Measurements from ENCODE around the gene S100PBP.
A peak's percentile ranks its signal among the peaks of the same experiment; 100 is the strongest.

Gene S100PBP

GRCh38 chr1:32884726-32885125 is 67.3 kb downstream of the S100PBP start:
- Histone ChIP-seq H3K4me3 (ENCODE audit: low read depth, low read length) (no peak overlapping the region), H3K36me3 (ENCODE audit: control insufficient read depth, insufficient read depth, low read length) (no peaks in the 10 kb centered on the region), H3K27me3 (ENCODE audit: control insufficient read depth, insufficient read depth, low read length) (peaks cover 60% of the 10 kb centered on the region), H3K9ac (ENCODE audit: low read length) (no peak overlapping the region), H3K27ac (ENCODE audit: low read depth, low read length) (no peak overlapping the region), H3K9me3 (ENCODE audit: control insufficient read depth, insufficient read depth, low read depth, low read length) (no peaks in the 10 kb centered on the region), H3K4me1 (ENCODE audit: control insufficient read depth, insufficient read depth, low read length) (no peaks in the 10 kb centered on the region)

DNA sequence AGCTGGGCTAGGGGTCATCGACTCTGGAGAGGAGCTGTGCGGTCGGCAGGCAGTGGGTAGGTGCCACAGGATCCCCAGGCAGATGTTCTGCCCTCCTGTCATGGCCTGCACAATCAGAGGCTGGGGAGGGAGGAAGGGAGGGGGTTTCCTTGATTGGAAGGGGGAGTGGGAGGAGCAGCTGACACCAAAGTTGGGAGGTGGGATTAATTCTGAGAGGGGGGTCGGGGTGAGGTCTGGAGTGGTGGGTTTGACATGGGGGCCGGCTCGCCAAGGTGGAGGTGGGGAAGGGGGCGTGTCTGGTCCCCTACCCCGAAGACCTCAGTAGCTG is 68.2 kb downstream of the S100PBP start:
- Histone ChIP-seq H3K9ac (ENCODE audit: low read length) (no peak overlapping the region), H3K9me3 (ENCODE audit: control insufficient read depth, insufficient read depth, low read depth, low read length) (no peaks in the 10 kb centered on the region), H3K4me3 (ENCODE audit: low read depth, low read length) (peak overlapping the region; percentile 57), H3K27me3 (ENCODE audit: control insufficient read depth, insufficient read depth, low read length) (peaks cover 69% of the 10 kb centered on the region), H3K4me1 (ENCODE audit: control insufficient read depth, insufficient read depth, low read length) (no peaks in the 10 kb centered on the region), H3K27ac (ENCODE audit: low read depth, low read length) (no peak overlapping the region), H3K36me3 (ENCODE audit: control insufficient read depth, insufficient read depth, low read length) (no peaks in the 10 kb centered on the region)

DNA sequence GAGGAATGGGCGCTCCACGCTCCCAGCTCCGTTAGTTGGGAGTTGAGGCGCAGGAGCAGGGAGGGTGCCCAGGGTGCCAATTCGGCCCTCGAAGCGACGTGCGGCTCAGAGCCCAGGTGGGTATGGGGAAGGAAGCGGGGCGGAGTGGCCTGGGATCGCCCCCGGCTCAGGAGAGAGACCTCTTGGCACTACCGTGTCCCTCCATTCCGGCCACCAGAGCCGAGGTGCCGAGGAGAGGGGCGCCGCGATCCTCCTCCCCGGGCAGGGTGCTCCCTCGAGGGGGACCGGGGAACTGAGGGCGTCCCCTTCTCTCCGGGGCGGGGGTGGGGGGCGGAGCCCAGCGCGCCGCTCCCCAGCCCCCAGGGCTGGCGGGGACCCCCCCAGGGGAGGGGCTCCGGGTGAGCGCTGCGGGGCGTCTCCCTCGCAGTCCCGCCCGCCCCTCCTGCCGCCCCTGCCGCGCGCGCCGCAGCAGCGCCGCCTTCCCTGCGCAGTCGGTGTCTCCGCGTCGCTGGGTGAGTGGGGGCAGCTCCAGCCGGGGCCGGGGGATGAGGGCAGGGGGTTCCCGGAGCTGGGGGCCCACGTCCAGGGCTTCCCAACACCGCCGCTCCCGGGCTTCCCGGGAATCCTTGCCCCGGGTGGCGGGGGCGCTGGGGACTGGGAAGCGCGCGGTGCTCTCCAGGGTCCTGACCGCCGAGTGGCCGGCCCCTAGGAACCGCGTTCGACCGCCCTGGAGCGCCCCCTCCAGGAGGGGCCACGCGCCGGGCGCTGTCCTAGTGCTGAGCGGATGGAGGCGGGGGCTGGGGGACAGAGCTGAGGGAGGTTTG is 68.8 kb downstream of the S100PBP start, which contains the start of gene HPCA:
Gene HPCA (plus strand): TSS at position 488 of the 824 bp plus-strand sequence. CDS start 2,408 bp downstream, outside the sequence.
- no peaks in the 10 kb centered on the region for H3K36me3 ChIP-seq (ENCODE audit: control insufficient read depth, insufficient read depth, low read length)
- peaks cover 75% of the 10 kb centered on the region for H3K27me3 ChIP-seq (ENCODE audit: control insufficient read depth, insufficient read depth, low read length)
- no peaks in the 10 kb centered on the region for H3K4me1 ChIP-seq (ENCODE audit: control insufficient read depth, insufficient read depth, low read length)
- no peaks in the 10 kb centered on the region for H3K9me3 ChIP-seq (ENCODE audit: control insufficient read depth, insufficient read depth, low read depth, low read length)
- no peak within 1 kb of the TSS for H3K27ac ChIP-seq (ENCODE audit: low read depth, low read length)
- H3K4me3 ChIP-seq (ENCODE audit: low read depth, low read length) = peak within 1 kb of the TSS; percentile 57
- H3K9ac ChIP-seq (ENCODE audit: low read length) = no peak within 1 kb of the TSS

- Histone ChIP-seq H3K4me3 (ENCODE audit: low read depth, low read length) (no peak overlapping the region), H3K27ac (ENCODE audit: low read depth, low read length) (no peak overlapping the region), H3K27me3 (ENCODE audit: control insufficient read depth, insufficient read depth, low read length) (peaks cover 82% of the 10 kb centered on the region), H3K9ac (ENCODE audit: low read length) (no peak overlapping the region), H3K9me3 (ENCODE audit: control insufficient read depth, insufficient read depth, low read depth, low read length) (no peaks in the 10 kb centered on the region), H3K36me3 (ENCODE audit: control insufficient read depth, insufficient read depth, low read length) (no peaks in the 10 kb centered on the region), H3K4me1 (ENCODE audit: control insufficient read depth, insufficient read depth, low read length) (no peaks in the 10 kb centered on the region)
Observed at GRCh38 chr1:32886828-32887414, 69.5 kb downstream of the S100PBP start.

DNA sequence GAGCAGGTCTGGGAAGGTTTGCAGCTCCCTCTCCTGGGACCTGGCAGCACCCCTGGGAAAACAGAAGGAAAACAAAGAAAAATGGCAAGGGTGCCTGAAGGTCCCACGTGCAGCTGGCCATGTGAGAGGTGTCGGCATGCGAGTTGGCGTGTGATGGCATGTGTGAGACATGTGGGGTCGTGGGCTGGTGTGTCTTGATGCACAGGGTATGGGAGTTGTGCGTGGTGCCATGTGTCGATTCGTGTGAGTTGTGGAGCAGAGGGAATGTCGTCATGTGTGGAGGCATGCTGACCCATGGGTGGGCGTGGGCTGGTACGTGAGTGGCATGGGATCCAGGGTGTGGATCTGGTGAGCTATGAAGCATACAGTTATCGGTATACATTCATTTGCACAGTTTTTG is 70.2 kb downstream of the S100PBP start:
- Histone ChIP-seq H3K27ac (ENCODE audit: low read depth, low read length) (no peak overlapping the region), H3K4me1 (ENCODE audit: control insufficient read depth, insufficient read depth, low read length) (peaks cover 3% of the 10 kb centered on the region), H3K27me3 (ENCODE audit: control insufficient read depth, insufficient read depth, low read length) (peaks cover 89% of the 10 kb centered on the region), H3K9me3 (ENCODE audit: control insufficient read depth, insufficient read depth, low read depth, low read length) (peaks cover 2% of the 10 kb centered on the region; the same call in 1 of the 2 replicates), H3K9ac (ENCODE audit: low read length) (no peak overlapping the region), H3K4me3 (ENCODE audit: low read depth, low read length) (no peak overlapping the region), H3K36me3 (ENCODE audit: control insufficient read depth, insufficient read depth, low read length) (no peaks in the 10 kb centered on the region)

DNA sequence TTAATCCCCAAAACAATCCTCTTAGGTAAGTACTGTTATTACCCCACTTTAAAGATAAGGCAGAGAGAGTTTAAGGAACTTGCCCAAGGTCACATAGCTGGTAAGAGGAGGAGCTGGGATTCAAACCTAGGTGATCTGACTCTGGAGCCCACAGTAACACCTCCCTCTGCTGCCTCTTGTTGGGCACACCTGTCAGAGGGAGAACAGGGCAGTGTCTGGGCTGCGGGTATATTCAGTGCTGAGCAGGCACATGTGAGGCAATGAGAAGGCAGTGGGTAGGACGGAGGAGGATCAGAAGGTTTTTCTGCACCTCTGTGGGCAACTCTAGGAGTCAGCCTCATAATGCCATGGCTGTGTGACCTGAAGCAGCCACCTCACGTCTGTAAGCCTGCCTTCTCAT is 70.7 kb downstream of the S100PBP start:
- H3K36me3 ChIP-seq (ENCODE audit: control insufficient read depth, insufficient read depth, low read length) = no peaks in the 10 kb centered on the region
- H3K27ac ChIP-seq (ENCODE audit: low read depth, low read length) = no peak overlapping the region
- H3K4me3 ChIP-seq (ENCODE audit: low read depth, low read length) = no peak overlapping the region
- H3K9me3 ChIP-seq (ENCODE audit: control insufficient read depth, insufficient read depth, low read depth, low read length) = peaks cover 2% of the 10 kb centered on the region; the same call in 1 of the 2 replicates
- H3K9ac ChIP-seq (ENCODE audit: low read length) = no peak overlapping the region
- H3K27me3 ChIP-seq (ENCODE audit: control insufficient read depth, insufficient read depth, low read length) = peaks cover 90% of the 10 kb centered on the region
- peaks cover 4% of the 10 kb centered on the region for H3K4me1 ChIP-seq (ENCODE audit: control insufficient read depth, insufficient read depth, low read length)

DNA sequence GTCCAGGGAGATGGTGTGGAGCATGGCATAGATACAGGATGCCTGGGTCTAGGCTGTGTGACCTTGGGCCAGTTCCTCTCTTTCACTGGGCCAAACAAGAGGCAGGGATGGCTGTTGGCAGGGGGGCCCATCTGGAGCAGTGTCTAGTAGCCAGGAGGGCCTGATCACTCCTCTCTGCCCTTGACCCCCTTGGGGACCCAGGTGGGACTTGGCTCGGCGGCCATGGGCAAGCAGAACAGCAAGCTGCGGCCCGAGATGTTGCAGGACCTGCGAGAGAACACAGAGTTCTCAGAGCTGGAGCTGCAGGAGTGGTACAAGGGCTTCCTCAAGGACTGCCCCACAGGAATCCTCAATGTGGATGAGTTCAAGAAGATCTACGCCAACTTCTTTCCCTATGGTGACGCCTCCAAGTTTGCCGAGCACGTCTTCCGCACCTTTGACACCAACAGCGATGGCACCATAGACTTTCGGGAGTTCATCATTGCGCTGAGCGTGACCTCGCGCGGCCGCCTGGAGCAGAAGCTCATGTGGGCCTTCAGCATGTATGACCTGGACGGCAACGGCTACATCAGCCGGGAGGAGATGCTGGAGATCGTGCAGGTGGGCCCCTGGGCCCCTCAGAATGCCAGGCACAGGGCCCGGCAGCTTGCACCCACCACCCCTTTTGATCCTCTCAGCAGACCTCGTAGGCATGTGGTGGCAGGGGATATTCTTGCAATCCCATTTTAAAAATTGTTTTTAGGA is 71.4 kb downstream of the S100PBP start:
- H3K9me3 ChIP-seq (ENCODE audit: control insufficient read depth, insufficient read depth, low read depth, low read length) = peaks cover 2% of the 10 kb centered on the region; the same call in 1 of the 2 replicates
- peaks cover 84% of the 10 kb centered on the region for H3K27me3 ChIP-seq (ENCODE audit: control insufficient read depth, insufficient read depth, low read length)
- no peak overlapping the region for H3K27ac ChIP-seq (ENCODE audit: low read depth, low read length)
- H3K4me1 ChIP-seq (ENCODE audit: control insufficient read depth, insufficient read depth, low read length) = peaks cover 4% of the 10 kb centered on the region
- no peaks in the 10 kb centered on the region for H3K36me3 ChIP-seq (ENCODE audit: control insufficient read depth, insufficient read depth, low read length)
- no peak overlapping the region for H3K4me3 ChIP-seq (ENCODE audit: low read depth, low read length)
- no peak overlapping the region for H3K9ac ChIP-seq (ENCODE audit: low read length)

GRCh38 chr1:32889731-32890278 is 72.4 kb downstream of the S100PBP start:
- peaks cover 75% of the 10 kb centered on the region for H3K27me3 ChIP-seq (ENCODE audit: control insufficient read depth, insufficient read depth, low read length)
- no peaks in the 10 kb centered on the region for H3K36me3 ChIP-seq (ENCODE audit: control insufficient read depth, insufficient read depth, low read length)
- peaks cover 10% of the 10 kb centered on the region for H3K4me1 ChIP-seq (ENCODE audit: control insufficient read depth, insufficient read depth, low read length)
- no peak overlapping the region for H3K4me3 ChIP-seq (ENCODE audit: low read depth, low read length)
- H3K27ac ChIP-seq (ENCODE audit: low read depth, low read length) = no peak overlapping the region
- H3K9ac ChIP-seq (ENCODE audit: low read length) = no peak overlapping the region
- peaks cover 2% of the 10 kb centered on the region; the same call in 1 of the 2 replicates for H3K9me3 ChIP-seq (ENCODE audit: control insufficient read depth, insufficient read depth, low read depth, low read length)

DNA sequence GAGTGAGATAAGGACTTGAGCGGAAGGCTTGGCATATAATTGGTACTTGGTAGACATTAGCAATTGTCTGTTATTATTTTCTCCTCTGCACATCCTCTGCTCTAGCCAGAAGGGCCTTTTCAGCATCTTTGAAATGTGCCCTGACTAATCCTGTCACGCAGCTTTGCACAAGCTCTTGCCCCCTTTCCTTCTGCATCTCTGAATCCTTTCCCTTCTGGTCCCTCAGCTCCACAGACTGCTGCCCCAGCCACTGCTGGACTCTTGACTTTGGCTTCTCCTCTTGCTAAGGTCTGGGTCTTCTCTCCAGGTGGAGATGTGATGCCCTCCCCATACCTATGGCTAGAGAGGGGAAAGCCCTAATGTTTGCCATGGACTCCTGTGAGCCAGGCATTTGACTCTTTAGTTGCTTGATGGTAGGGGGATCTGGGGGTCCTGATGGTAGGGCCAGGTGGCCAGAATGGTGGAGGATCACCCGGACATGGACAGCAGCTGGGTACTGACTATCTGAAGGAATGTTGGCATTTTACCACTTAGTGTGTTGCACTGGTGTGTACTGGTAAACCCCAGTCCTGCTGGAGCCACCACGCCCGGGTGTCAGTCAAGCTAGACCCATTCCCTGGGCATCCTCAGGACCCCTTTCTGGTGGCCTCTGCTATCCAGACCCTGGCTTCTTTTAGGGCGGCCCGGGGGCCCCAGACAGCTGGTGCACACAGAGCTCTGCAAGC is 73.2 kb downstream of the S100PBP start:
- H3K27me3 ChIP-seq (ENCODE audit: control insufficient read depth, insufficient read depth, low read length) = peaks cover 66% of the 10 kb centered on the region

DNA sequence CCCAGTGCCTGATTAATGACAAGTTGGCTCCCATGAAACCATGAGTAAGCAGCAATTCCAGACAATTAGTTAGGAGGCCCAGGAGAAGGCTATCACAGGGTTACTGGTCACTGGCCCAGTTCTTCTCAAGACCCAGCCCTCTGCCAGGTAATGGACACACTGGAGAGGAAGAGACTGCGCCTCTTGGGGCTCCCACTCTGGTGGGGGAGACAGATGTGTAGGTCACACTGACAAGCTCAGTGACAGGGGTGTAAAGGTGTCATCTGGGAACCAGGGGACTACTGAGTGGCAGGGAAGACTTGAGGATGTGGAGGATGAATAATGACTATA is 73.8 kb downstream of the S100PBP start:
- no peak overlapping the region for H3K27ac ChIP-seq (ENCODE audit: low read depth, low read length)
- H3K36me3 ChIP-seq (ENCODE audit: control insufficient read depth, insufficient read depth, low read length) = no peaks in the 10 kb centered on the region
- peaks cover 61% of the 10 kb centered on the region for H3K27me3 ChIP-seq (ENCODE audit: control insufficient read depth, insufficient read depth, low read length)

More for the DNA sequence above, 73.2 kb downstream of the S100PBP start:
- Histone ChIP-seq H3K4me1 (ENCODE audit: control insufficient read depth, insufficient read depth, low read length) (peaks cover 11% of the 10 kb centered on the region), H3K36me3 (ENCODE audit: control insufficient read depth, insufficient read depth, low read length) (no peaks in the 10 kb centered on the region), H3K9ac (ENCODE audit: low read length) (no peak overlapping the region), H3K4me3 (ENCODE audit: low read depth, low read length) (no peak overlapping the region), H3K9me3 (ENCODE audit: control insufficient read depth, insufficient read depth, low read depth, low read length) (peaks cover 2% of the 10 kb centered on the region; the same call in 1 of the 2 replicates), H3K27ac (ENCODE audit: low read depth, low read length) (no peak overlapping the region)

More for the DNA sequence above, 73.8 kb downstream of the S100PBP start:
- peaks cover 2% of the 10 kb centered on the region; the same call in 1 of the 2 replicates for H3K9me3 ChIP-seq (ENCODE audit: control insufficient read depth, insufficient read depth, low read depth, low read length)
- H3K4me3 ChIP-seq (ENCODE audit: low read depth, low read length) = no peak overlapping the region
- no peak overlapping the region for H3K9ac ChIP-seq (ENCODE audit: low read length)
- peaks cover 11% of the 10 kb centered on the region for H3K4me1 ChIP-seq (ENCODE audit: control insufficient read depth, insufficient read depth, low read length)
